ENCODE results near the gene CCNA1. TPM values are rescaled to one million over a fixed set of nuclear protein-coding genes. Genes with fewer than 3 reads are reported as not detected.

Gene CCNA1
- polyA plus RNA-seq (ENCODE audit: insufficient read length in 12 of 12): 1 to 10 TPM in 2 of 12 donors, under 1 TPM in 8, not detected in 2; 0.51 to 1.1 (median 0.67) TPM
- long read RNA-seq, donor 1: 0 reads
- long read RNA-seq, donor 2, partial matches to known transcripts: 0 of 1 reads
- long read RNA-seq, donor 2, other reads (novel, unspliced or antisense): 0 of 1 reads
- long read RNA-seq, donor 3: 0 reads
- long read RNA-seq, donor 4: 0 reads
- long read RNA-seq, donor 5, partial matches to known transcripts: 0 of 1 reads
- long read RNA-seq, donor 5, other reads (novel, unspliced or antisense): 0 of 1 reads
- long read RNA-seq, donor 6: 0 reads
- long read RNA-seq, donor 7: 0 reads
- long read RNA-seq, donor 8: 0 reads
- long read RNA-seq, donor 9: 0 reads
- long read RNA-seq, donor 10: 0 reads
- long read RNA-seq, donor 11, partial matches to known transcripts: 0 of 1 reads
- long read RNA-seq, donor 11, other reads (novel, unspliced or antisense): 0 of 1 reads

DNA sequence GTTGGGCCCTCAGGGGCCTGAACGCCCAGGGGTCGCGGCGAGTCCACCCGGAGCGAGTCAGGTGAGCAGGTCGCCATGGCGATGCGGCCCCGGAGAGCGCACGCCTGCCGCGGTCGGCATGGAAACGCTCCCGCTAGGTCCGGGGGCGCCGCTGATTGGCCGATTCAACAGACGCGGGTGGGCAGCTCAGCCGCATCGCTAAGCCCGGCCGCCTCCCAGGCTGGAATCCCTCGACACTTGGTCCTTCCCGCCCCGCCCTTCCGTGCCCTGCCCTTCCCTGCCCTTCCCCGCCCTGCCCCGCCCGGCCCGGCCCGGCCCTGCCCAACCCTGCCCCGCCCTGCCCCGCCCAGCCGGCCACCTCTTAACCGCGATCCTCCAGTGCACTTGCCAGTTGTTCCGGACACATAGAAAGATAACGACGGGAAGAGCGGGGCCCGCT is at the start of gene CCNA1:
TSS of gene CCNA1 (plus strand) at position 390 of the 439 bp plus-strand sequence. CDS start 562 bp downstream, outside the sequence.
- no peak for DNase-seq

DNA sequence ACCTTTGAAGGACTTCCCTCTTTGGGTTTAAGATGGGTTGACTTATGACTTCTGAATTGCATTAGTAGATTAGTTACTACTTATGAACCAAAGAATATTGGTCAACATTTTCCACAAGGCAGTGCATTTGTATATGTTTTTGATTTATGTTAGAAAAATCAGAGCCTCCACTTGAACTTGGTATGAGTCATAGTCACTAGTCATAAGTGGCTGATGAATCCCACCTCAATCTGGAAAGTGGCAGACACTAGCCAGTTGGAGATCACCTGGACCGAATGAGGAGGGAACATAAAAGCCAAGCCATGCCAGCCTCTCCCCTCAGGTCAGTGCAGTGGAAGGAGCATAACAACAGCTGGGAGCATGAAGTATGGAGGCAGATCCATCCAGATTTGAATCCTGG is 46.8 kb upstream of the CCNA1 start:
- DNase-seq: no peak

DNA sequence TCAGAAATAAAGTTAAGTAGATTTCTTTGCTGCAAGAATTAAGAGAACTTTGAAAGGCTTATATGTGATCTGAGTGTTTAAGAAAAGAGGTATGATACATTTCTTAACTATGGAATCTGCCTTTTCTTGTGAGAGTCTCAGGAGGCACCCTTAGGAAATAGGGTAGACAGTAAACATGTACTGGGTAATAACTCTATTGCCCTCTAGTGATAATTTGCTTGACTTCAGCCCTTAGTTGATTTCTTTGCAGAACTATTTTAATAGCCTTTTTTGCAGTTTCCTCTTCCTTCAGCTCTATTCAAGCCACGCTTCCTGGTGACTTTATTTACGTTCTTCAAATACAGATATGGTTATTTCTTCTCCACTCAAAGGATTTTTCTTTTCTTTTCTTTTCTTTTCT is 37.0 kb upstream of the CCNA1 start:
- DNase-seq: peak; percentile 43

DNA sequence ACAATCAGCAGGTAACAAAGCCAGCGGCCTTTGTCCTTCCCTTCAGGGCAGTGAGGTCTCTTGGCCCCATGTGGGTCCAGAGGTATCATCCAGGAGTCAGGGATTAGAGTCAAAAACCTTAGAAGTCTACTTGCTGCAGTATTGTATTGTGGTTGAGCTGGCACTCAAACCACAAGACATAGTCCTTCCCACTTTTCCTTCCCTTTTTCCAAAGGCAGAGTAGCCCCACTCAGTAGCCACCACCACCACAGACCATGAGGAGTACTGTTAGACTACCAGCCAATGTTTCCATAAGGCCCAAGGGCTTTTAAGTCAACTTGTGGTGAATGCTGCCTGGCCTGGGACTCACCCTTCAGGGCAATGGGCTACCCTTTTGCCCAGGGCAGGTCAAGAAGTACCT is 27.1 kb upstream of the CCNA1 start:
- no peak for DNase-seq

DNA sequence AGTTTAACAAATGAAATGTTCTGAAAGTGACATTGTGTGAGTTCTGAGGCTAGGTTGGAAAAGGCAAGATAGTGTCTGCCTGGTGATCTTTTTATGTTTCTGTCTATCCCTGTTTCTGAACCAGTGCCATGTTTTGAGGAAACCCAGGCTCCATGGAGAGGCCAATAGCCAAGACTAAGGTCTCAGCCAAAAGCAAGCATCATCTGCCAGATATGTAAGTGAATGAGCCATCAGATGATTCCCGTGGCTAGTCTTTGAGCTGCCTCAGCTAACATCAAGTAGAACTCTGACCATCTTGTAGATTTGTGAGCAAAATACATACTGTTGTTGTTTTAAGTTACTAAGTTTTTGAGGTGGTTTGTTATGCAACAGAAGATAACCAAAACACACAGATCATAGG is 19.6 kb upstream of the CCNA1 start:
- no peak for DNase-seq

DNA sequence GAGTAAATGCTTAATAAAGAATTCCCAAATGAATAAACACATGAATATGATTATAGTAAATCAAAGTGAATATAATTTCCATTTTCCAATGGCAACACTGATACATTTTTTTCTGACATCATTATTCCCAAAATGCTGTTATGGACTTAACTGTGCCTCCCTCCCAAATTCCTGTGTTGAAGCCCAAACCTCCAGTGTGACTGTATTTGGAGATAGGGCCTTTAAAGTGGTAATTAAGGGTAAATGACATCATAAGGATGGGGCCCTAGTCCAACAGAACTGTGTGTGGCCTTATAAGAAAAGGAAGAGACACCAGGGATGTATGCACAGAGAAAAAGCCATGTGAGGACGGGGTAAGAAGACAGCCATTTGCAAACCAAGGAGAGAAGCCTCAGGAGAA is 19.1 kb upstream of the CCNA1 start:
- no peak for DNase-seq

DNA sequence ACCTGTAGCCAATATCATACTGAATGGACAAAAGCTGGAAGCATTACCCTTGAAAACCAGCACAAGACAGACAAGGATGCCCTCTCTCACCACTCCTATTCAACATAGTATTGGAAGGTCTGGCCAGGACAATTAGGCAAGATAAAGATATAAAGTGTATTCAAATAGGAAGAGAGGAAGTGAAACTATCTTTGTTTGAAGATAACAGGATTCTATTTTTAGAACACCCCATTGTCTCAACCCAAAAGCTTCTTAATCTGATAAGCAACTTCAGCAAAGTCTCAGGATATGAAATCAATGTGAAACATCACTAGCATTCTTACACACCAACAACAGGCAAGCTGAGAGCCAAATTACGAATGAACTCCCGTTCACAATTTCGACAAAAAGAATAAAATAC is 17.8 kb upstream of the CCNA1 start:
- DNase-seq: no peak

DNA sequence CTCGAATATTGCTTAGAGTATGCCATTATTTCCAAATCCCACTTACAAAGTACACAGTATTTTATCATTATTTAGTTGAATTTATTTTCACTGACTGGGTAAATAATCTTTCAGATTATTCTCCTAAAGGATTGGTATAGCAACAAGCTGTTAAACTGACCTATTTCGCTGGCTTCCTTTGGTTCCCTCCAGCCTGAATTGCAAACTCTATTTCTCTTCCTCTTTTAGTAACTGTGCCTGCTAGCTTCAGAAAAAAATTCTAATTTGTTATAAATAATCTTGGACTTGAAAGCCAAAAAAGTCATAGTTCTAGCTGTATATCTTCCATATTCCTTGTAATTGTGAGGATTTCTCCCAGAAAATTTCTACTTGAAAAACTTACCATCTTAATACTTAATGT is 15.0 kb upstream of the CCNA1 start:
- no peak for DNase-seq

DNA sequence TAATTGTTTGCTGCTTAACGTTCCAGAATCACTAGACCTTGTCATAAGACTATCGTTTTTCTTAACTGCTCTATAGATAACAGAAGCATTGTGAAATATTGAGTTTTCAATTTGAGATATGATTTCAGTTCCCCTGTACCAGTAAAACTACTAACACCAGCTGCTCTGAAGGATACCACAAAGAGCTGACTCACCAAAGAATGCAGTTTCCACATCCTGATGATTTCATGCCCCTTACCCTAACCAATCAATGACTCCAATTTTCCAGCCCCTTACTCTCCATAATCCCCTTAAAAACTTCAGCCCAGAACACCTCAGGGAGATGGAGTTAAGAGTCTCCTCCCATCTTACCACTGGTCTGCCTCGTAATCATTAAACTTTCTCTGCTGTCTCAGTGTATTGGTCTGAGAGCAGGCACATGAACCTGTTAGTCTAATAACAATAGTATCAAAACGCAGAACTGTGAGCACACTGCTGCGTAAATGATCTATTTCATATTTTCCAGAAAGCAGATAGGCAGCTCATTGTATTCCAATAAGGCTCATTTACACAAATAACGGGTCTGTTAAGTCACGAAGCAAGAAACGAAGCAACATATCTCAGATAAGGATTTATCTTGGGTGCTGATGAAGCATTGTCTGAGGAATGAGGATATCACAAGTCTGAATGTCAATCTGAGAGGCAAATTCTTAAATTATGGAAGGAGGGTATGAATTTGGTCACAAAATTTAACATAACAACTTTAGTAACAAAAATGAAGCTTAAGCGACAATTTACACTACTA is 14.1 kb upstream of the CCNA1 start:
- no peak for DNase-seq

DNA sequence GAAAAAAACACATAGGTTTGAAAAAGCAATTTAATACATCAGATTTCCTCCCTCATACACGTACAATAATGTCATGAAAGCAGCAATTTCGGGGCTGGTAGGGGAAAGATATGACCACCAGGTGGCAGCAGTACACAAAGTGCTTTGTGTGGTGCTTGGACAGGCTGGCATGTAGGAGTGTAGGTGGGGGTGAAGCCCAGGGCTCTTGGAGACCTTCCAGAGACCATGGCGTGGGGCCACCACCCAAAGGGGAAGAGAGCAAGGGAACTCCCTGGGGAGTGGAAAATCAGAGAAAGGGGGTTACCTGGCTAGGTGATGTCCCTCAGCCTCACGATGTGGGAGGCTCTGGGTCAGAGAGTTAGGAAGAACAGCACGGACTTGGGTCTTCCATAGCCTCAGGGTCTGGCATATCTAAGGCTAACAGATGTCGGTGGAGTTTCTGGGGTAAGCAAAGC is 11.8 kb upstream of the CCNA1 start:
- DNase-seq: peak; percentile 70

DNA sequence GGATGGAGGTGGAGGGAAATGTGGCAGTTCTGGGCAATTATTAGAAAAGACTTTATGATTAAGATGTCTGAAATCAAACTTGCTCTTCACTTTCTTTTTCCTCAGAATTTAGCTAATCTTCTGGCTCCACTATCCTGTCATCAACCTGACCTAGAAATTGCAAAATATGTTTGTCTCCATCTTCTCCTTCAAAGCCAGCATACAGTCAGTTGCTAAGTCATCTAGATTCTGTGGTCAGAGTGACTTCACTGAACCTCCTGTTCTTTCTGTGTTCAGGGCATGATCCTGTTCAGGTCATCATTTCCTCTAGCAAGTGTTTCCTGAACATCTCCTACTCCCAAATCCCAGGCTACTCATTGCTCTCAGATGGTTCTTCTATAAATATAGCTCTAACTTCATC is 10.8 kb upstream of the CCNA1 start:
- DNase-seq: no peak

DNA sequence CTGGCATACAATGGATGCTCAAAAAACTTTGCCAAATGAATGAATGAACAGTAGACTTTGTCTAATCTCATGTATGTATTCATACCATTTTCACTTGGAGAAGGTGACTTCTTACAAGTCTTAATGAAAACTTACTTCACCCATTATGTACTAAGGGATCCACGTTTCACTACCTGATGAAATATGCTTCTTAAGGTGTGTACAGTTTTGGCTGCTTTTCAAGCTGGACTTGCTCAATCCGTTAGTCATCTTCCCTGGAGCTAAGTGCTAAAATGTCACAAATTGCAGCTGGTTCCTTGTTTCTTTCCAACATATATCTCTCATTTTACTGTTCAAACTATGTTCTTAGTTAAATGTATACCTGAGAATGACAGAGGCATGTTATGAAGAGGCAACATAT is 4.2 kb upstream of the CCNA1 start:
- no peak for DNase-seq

DNA sequence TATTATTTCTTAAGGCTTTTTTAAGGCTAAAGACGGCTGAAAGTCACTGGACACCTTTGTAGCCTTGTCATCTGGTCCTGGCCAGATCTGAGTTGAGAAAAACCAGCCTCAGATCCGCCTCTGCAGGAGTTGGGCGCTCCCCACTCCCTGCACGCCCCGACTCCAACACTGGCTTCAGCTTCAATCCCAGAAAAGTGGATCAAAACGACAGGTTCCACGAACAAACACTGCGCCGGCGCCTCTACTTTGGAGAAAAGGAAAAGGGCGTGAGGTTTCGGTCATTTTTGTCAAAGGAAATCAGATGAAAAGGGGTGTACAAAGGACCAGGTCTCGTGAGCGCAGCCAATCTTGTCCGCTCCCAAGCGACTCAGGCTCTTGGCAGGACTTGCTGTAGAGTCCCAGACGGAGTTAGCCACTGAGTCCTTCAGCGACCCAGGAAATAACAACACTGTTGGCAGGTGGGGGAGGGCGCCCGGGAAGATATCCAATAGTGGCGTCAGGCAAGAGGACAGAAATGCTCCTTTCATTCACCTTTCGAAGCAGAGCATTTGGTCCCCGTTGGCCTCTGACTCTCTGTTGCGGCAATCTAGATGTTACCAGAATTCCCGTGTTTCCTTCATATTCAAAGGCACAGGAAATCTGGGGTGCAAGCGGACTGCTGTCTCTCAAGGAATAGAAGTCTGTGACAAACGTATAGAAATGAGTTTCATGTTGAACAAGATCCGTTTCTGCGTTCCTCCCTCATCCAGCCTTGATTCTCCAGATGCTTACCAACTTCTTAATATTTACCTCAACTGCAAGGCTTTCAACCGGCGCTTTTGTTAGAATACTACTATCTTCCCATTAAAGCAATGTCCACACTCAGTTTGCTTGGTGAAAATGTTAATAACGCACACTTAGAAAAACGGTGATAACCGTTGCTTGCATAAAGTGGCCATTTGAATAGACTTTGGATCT is 1.8 kb upstream of the CCNA1 start:
- DNase-seq: no peak

DNA sequence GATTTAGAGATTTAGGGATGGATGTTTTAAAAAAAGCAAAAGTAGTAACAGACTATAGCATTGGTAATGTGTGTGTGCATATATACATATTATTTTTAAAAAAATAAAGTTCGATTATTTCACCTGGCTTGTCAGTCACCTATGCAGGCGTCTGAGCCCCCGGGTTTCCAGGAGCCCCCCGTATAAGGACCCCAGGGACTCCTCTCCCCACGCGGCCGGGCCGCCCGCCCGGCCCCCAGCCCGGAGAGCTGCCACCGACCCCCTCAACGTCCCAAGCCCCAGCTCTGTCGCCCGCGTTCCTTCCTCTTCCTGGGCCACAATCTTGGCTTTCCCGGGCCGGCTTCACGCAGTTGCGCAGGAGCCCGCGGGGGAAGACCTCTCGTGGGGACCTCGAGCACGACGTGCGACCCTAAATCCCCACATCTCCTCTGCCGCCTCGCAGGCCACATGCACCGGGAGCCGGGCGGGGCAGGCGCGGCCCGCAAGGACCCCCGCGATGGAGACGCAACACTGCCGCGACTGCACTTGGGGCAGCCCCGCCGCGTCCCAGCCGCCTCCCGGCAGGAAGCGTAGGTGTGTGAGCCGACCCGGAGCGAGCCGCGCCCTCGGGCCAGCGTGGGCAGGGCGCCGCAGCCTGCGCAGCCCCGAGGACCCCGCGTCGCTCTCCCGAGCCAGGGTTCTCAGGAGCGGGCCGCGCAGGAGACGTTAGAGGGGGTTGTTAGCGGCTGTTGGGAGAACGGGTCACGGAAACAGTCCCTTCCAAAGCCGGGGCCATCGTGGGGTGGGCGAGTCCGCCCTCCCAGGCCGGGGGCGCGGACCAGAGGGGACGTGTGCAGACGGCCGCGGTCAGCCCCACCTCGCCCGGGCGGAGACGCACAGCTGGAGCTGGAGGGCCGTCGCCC is 840 bp upstream of the CCNA1 start:
- DNase-seq: no peak

DNA sequence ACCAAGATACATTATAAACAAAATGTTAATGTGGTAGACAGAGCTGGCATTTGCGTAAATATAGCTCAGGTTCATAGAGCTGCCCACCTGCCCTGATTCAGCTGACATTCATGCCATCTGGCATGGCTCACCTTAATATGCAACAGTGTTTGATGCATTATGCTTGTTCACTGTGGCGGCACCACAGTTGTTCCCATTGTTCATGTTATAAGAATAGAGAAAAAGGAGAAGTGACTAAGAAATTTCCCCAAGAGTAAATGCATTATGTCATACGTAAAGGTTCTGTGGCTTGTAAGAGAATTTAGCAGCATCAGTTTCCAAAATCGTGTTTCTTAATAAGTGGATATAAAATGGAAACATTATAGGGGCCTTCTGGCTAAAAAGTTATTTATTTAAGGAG is 4.5 kb downstream of the CCNA1 start:
- no peak for DNase-seq

DNA sequence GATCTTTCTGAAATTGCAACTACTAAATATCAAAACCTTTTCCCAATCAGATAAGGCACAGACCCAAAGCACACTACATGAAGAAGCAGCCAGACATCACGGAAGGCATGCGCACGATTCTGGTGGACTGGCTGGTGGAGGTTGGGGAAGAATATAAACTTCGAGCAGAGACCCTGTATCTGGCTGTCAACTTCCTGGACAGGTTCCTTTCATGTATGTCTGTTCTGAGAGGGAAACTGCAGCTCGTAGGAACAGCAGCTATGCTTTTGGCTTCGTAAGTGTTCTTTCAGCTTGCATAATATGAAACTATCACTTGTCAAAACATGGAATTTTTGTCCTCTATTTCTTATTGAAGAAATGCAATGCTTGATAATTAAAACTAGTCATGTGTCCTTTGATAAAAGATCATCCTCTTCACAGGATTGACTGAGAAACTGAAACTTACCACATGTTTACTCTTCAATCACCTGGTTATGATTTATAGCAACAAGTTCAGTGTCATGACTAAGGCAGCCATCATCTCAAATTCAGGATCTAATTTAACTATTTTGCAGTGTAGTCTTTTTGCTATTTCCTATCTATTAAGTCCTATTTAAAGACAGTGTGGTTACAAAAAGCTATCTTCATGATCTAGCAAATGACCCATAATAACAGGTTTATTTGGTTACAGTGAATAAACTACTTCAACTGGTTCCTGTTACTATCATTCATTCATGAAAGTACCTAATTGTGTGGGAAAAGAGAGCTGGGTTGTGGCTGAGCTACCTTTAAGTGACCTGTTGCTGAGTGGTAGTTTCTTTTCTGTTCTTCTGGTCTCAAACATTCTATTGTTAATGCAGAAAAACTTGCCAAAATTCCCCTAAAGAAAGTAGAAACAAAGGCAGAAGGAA is 6.5 kb downstream of the CCNA1 start:
- DNase-seq: no peak

DNA sequence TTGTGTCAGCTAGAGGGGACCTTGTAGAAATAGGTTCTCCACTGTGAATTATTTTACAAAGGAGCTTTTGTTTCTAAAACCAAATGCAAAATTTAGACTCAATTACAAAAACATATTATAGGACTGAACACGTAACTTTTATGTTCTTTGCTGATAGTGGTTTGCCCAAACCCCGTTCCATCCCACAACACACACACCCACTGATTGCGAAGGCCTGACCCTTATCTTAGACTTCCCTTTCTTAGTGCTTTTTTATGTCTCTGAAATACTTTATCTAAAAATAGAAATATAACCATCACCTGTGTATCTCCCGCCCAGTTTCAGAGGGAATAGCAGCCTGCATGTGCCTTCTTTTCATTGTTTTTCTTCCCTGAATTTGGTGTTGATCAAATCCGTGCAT is 13.0 kb downstream of the CCNA1 start:
- no peak for DNase-seq

DNA sequence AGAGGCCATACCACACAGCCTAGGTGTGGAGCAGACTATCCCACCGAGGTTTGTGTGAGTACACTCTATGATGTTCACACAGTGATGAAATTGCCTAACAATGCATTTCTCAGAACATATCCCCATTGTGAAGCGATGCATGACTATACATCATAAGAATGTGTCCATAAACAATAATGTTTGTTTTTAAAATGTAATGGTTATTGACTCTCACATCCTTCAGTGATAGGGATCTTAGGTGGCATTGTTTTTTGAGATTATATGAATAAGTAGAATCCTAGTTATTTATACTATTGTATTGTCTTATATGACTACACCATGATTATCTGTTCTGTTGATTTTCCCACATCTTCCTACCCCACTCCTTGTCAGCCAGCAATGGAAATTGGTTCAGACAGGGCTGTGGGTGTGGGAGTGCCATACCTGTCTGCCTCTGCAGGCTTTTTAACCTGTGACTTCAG is 13.6 kb downstream of the CCNA1 start:
- no peak for DNase-seq

DNA sequence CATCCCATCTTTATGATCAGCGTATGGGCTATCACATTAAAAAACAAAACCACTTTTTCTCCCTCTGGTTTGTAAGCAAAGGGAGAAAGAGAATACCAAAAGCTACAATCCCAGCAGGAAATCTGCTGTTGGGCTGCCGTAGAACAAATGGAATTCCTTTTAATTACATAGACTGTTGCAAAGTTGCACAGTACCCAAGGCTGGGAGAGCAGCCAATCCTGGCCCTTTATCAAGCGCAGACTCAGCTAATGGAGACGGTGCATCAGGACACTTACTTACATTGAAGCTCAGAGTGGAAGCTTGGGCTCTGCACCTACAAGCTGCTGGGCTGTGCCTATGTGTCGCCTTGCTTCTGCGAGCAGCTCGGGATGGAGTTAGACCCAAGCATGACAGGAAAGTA is 15.2 kb downstream of the CCNA1 start:
- DNase-seq: peak; percentile 7

DNA sequence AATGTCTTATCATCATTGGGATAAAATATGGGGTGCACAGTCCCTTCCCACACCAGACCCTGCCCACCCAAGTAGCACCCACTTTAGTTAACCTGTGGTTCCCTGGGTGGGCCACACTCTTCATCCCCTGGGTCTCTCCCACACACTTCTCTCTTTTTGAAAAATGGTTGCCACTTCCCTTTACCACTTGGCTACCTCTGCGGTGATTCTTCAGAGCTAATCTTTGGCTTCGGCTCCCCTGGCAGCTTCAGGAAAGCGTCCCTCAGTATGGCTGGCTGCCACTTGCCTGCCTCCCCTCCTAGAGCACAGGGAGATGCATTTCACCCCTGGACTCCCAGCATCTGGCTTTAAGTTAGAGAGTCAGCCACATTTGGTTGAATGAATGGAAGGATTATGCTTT is 18.2 kb downstream of the CCNA1 start:
- DNase-seq: no peak

Data from muscle of arm (tissue), 14 donors.